A673 (cell line): Measurements from ENCODE around the gene RAB21. TPM values are rescaled to one million over a fixed set of nuclear protein-coding genes. Genes with fewer than 3 reads are reported as not detected.

ENCODE experiments used
- BruUV-seq: library from RNA; stranded (reverse); fragments of 400-500 nt; replicated peaks from 2 replicates; lab custom pipeline; 2021; lab: Mats Ljungman, UMichigan
- CTCF ChIA-PET: fragments of 300-600 bp; sonication (Branson Sonifier 250); formaldehyde crosslinking; loops from one replicate; lab custom pipeline; 2022; ENCODE audit warnings: antibody characterized with exemption; lab: Charles Lee
- POLR2A ChIA-PET: fragments of 300-600 bp; sonication (Branson Sonifier 250); formaldehyde crosslinking; loops from one replicate; lab custom pipeline; 2022; ENCODE audit warnings: antibody characterized with exemption; ENCODE audit not compliant: low non-redundant PET; lab: Charles Lee
- DNase-seq: peaks from one replicate; pipeline ENCODE4 v3.0.0-alpha.2; 2015; ENCODE audit warnings: low spot score
- H3K27ac ChIP-seq: fragments of 200-600 bp; sonication (generic); 2 replicates; pipeline ENCODE4 v1.5.1; 2016; ENCODE audit warnings: mixed run types, low read depth, mild to moderate bottlenecking, mixed read lengths, antibody characterized with exemption, low read length; ENCODE audit not compliant: poor library complexity, severe bottlenecking
- H3K27me3 ChIP-seq: fragments of 200-600 bp; sonication (generic); replicated peaks from 2 replicates; pipeline ENCODE4 v1.6.1; 2017; ENCODE audit warnings: mixed run types, low read depth, mild to moderate bottlenecking, mixed read lengths, antibody characterized with exemption, low read length; ENCODE audit not compliant: insufficient read depth, poor library complexity
- H3K36me3 ChIP-seq: fragments of 200-600 bp; sonication (generic); 2 replicates; pipeline ENCODE4 v1.6.1; 2016; ENCODE audit warnings: mixed run types, mild to moderate bottlenecking, mixed read lengths, antibody characterized with exemption, low read length; ENCODE audit not compliant: insufficient read depth, poor library complexity, severe bottlenecking
- H3K4me1 ChIP-seq: fragments of 200-600 bp; sonication (generic); 2 replicates; pipeline ENCODE4 v1.6.1; 2017; ENCODE audit warnings: mixed run types, mild to moderate bottlenecking, mixed read lengths, antibody characterized with exemption, low read length; ENCODE audit not compliant: insufficient read depth, poor library complexity, severe bottlenecking
- H3K4me3 ChIP-seq: fragments of 200-600 bp; sonication (generic); 2 replicates; pipeline ENCODE4 v1.5.1; 2016; ENCODE audit warnings: low read depth, mixed run types, mild to moderate bottlenecking, mixed read lengths, low read length; ENCODE audit not compliant: poor library complexity, severe bottlenecking
- H3K9me3 ChIP-seq: fragments of 200-600 bp; sonication (generic); 2 replicates; pipeline ENCODE4 v1.6.1; 2016; ENCODE audit warnings: mixed run types, low read depth, mild to moderate bottlenecking, mixed read lengths, antibody characterized with exemption, low read length; ENCODE audit not compliant: poor library complexity, severe bottlenecking
- CTCF ChIP-seq: fragments of 300-800, 200-600 bp; sonication (generic); conservative IDR thresholded peaks from 2 replicates; pipeline ENCODE4 v1.5.1; 2017; ENCODE audit warnings: low read depth, mild to moderate bottlenecking, antibody characterized with exemption, low read length, moderate library complexity, mixed read lengths
- EZH2 ChIP-seq: fragments of 200-600 bp; sonication (generic); IDR thresholded peaks from 2 replicates; pipeline ENCODE4 v1.6.1; 2017; ENCODE audit warnings: borderline replicate concordance, low read depth, mild to moderate bottlenecking, mixed read lengths, antibody characterized with exemption, low read length; ENCODE audit not compliant: poor library complexity, severe bottlenecking
- intact Hi-C: fragments of 100-400 bp; cut with micrococcal nuclease; formaldehyde crosslinking; loops from one replicate; pipeline ENCODE4 v1.10.0; 2022; ENCODE audit not compliant: unreplicated experiment
- total RNA-seq: library from RNA; stranded (reverse); gene quantifications from 2 replicates; pipeline ENCODE4 v1.2.3, GENCODE V29; 2021

RAB21 gene
- total RNA-seq, 1 experiment from 2014 or later: 109 TPM

GRCh38 chr12:71721783-71722505 is 32.7 kb upstream of the RAB21 start:
- POLR2A ChIA-PET: interaction anchor here (0.7 kb wide), 1 partner anchor 98 kb away, joined by 10 read pairs; no protein-coding TSS in a partner anchor

GRCh38 chr12:71725011-71725410 is 29.7 kb upstream of the RAB21 start:
- CTCF ChIA-PET: no interaction called here
- POLR2A ChIA-PET: no interaction called here
- H3K4me3 ChIP-seq: no peak overlapping the region
- no peak overlapping the region for H3K27ac ChIP-seq
- H3K36me3 ChIP-seq: no peaks in the 10 kb centered on the region
- DNase-seq: no peak
- TF ChIP-seq EZH2: no peak
- TF ChIP-seq CTCF: no peak
- no peaks in the 10 kb centered on the region for H3K4me1 ChIP-seq
- intact Hi-C loops: no loop called here
- H3K27me3 ChIP-seq: no peaks in the 10 kb centered on the region
- no peaks in the 10 kb centered on the region for H3K9me3 ChIP-seq
- BruUV-seq: no TSS peak

More at GRCh38 chr12:71721783-71722505, 32.7 kb upstream of the RAB21 start:
- Histone ChIP-seq H3K9me3 (no peaks in the 10 kb centered on the region), H3K27me3 (no peaks in the 10 kb centered on the region), H3K4me1 (no peaks in the 10 kb centered on the region), H3K27ac (no peak overlapping the region), H3K36me3 (no peaks in the 10 kb centered on the region), H3K4me3 (no peak overlapping the region)
- CTCF ChIA-PET: no interaction called here
- intact Hi-C loops: no loop called here
- DNase-seq: no peak
- no TSS peak for BruUV-seq
- TF ChIP-seq EZH2 (no peak), CTCF (no peak)

- intact Hi-C loops: no loop called here
- POLR2A ChIA-PET: no interaction called here
- no TSS peak for BruUV-seq
Observed at GRCh38 chr12:71726548-71726947, 28.1 kb upstream of the RAB21 start.

More at GRCh38 chr12:71726548-71726947, 28.1 kb upstream of the RAB21 start:
- no peaks in the 10 kb centered on the region for H3K4me1 ChIP-seq
- H3K4me3 ChIP-seq: no peak overlapping the region
- H3K36me3 ChIP-seq: no peaks in the 10 kb centered on the region
- H3K9me3 ChIP-seq: no peaks in the 10 kb centered on the region
- no peak for DNase-seq
- TF ChIP-seq EZH2 (no peak), CTCF (no peak)
- CTCF ChIA-PET: no interaction called here
- H3K27ac ChIP-seq: no peak overlapping the region
- no peaks in the 10 kb centered on the region for H3K27me3 ChIP-seq
